ENCODE results near the gene ZNF784. TPM values are rescaled to one million over a fixed set of nuclear protein-coding genes. Genes with fewer than 3 reads are reported as not detected.

The ZNF784 gene, protein sequence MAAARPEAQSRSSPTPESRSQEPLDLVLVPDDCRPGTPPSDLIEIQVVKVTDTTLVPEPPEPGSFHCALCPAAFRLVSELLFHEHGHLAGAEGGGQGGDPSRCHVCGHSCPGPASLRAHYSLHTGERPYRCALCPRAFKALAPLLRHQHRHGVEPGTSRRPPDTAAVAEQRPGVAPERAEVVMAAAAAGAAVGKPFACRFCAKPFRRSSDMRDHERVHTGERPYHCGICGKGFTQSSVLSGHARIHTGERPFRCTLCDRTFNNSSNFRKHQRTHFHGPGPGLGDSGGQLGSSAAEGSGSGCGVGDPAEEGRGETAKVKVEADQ
- 1 to 10 TPM; 3.6 to 3.7 TPM for total RNA-seq

DNA sequence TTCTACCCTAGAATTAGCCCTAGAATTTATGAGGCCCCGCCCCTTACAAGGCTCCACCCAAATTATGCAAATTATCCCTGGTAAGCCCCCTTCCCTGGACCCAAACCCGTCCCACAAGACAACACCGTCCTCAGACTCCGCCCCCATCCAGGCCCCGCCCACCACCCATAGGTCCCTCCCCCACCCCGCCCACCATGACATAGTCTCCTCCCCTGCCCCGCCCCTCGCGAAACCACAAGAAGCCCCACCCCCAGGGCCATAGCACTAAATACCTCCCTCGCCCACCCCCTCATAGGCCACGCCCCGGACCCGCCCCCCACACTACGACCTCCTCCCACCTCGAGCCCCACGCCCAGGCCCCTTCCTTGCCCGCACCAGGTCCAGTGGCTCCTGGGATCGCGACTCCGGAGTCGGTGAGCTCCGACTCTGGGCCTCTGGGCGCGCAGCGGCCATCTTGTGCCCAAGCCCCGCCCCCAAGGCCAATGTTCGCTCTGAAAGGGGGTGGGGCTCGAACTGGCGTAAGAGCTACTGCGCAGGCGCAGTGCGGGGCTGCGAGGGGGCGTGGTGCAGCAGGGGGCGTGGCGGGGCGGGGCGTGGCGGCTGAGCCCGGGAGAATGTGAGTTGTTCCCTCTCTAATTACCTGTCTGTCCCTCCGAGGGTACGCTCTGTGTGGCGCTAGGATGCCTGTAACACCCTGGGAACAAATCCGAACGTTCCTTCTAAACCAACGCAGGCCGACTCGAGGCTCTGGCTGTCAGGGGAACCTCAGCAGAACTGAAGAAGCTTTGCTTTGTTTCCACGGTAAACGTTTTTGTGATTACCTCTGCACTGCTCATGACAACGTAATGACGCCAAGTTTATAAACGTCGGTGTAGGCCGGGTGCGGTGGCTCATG, at the start of gene ZNF784:
TSS of gene ZNF784 (minus strand) at position 458 of the 895 bp plus-strand sequence. CDS start at position 453, 5 bp downstream.
- Mint-ChIP-seq H3K27ac (peak within 1 kb of the TSS; percentile 97), H3K4me3 (peak within 1 kb of the TSS; percentile 82), H3K4me1 (ENCODE audit: low read depth) (peaks cover 51% of the 10 kb centered on the region), H3K36me3 (ENCODE audit: low read depth) (peaks cover 15% of the 10 kb centered on the region), H3K27me3 (peaks cover 6% of the 10 kb centered on the region), H3K9me3 (no peaks in the 10 kb centered on the region)
- ATAC-seq (peak; percentile 79), DNase-seq (peak; percentile 93)
- TF ChIP-seq, protein P1, sequence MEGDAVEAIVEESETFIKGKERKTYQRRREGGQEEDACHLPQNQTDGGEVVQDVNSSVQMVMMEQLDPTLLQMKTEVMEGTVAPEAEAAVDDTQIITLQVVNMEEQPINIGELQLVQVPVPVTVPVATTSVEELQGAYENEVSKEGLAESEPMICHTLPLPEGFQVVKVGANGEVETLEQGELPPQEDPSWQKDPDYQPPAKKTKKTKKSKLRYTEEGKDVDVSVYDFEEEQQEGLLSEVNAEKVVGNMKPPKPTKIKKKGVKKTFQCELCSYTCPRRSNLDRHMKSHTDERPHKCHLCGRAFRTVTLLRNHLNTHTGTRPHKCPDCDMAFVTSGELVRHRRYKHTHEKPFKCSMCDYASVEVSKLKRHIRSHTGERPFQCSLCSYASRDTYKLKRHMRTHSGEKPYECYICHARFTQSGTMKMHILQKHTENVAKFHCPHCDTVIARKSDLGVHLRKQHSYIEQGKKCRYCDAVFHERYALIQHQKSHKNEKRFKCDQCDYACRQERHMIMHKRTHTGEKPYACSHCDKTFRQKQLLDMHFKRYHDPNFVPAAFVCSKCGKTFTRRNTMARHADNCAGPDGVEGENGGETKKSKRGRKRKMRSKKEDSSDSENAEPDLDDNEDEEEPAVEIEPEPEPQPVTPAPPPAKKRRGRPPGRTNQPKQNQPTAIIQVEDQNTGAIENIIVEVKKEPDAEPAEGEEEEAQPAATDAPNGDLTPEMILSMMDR (IDR thresholded peaks at IDR 0.05) = no peak
- CTCF ChIA-PET = interaction anchor here (0.6 to 3.3 kb wide), 8 partner anchors 9 to 121 kb away, joined by 3 to 20 read pairs (median 6); partner anchors contain the start of gene ZNF865
- intact Hi-C loops (cut with micrococcal nuclease) = loop anchor here (5.0 kb wide), 1 partner anchor 107 kb away; no protein-coding TSS in a partner anchor
- POLR2A ChIA-PET = interaction anchor here (0.8 to 2.0 kb wide), 6 partner anchors 14 to 33 kb away, joined by 3 to 8 read pairs (median 6); partner anchors contain the start of genes CCDC106, FIZ1 and ZNF865

DNA sequence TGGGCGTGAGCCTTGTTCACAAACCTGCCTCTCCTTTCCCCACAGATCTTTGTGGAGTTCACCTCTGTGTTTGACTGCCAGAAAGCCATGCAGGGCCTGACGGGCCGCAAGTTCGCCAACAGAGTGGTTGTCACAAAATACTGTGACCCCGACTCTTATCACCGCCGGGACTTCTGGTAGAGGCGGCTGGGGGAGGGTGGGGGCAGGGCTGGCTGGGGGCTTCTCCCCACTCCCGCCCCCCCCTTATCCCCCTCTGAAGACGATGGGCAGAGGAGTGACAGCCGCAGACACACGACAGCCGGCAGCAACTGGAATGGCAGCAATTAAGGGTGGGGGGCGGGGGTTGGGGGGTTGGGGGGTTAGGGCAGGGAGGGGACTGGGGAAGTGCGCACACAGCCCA, 49.5 kb upstream of the ZNF784 start:
- Mint-ChIP-seq H3K36me3 (ENCODE audit: low read depth) (peaks cover 55% of the 10 kb centered on the region), H3K27me3 (no peaks in the 10 kb centered on the region), H3K4me1 (ENCODE audit: low read depth) (peaks cover 49% of the 10 kb centered on the region), H3K27ac (peak overlapping the region; percentile 53), H3K4me3 (no peak overlapping the region), H3K9me3 (no peaks in the 10 kb centered on the region)
- intact Hi-C loops (cut with micrococcal nuclease) = no loop called here
- ATAC-seq (no peak), DNase-seq (no peak)
- ChIA-PET POLR2A (interaction anchor here (2.2 kb wide), 1 partner anchor 17 kb away, joined by 13 read pairs; no protein-coding TSS in a partner anchor), CTCF (interaction anchor here (1.5 kb wide), 1 partner anchor 21 kb away, joined by 6 read pairs; no protein-coding TSS in a partner anchor)
- TF ChIP-seq, protein P1 (IDR thresholded peaks at IDR 0.05) = no peak

DNA sequence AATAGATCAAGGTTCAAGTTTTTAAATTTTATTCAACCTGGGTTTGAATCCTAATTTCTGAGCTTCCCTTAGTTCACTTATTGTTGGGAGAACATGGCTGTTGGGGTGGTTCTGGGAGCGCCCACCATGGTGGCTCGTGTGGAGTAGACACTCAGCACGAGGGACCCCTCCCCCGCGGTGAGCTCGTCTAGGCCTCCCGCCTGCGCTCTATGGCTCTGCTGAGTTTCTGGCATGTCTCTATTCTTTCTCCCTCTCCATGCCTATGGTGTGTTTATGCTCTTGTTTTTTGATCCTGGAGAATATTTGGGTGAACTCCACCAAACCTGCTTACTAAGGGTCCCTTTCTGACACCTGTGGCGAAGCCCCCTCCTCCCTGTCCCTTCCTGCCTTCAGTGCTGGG, 49.1 kb upstream of the ZNF784 start:
- CTCF ChIA-PET = interaction anchor here (0.6 to 2.2 kb wide), 3 partner anchors 17 to 491 kb away, joined by 3 to 8 read pairs (median 6); no protein-coding TSS in a partner anchor
- DNase-seq (no peak), ATAC-seq (no peak)
- no peak overlapping the region for H3K4me3 Mint-ChIP-seq
- no peaks in the 10 kb centered on the region for H3K27me3 Mint-ChIP-seq
- intact Hi-C loops (cut with micrococcal nuclease) = no loop called here
- H3K9me3 Mint-ChIP-seq = no peaks in the 10 kb centered on the region
- peaks cover 45% of the 10 kb centered on the region for H3K4me1 Mint-ChIP-seq (ENCODE audit: low read depth)
- H3K27ac Mint-ChIP-seq = peak overlapping the region; percentile 53
- peaks cover 51% of the 10 kb centered on the region for H3K36me3 Mint-ChIP-seq (ENCODE audit: low read depth)
- TF ChIP-seq, protein P1 (IDR thresholded peaks at IDR 0.05) = no peak
- POLR2A ChIA-PET = interaction anchor here (0.7 to 2.2 kb wide), 3 partner anchors 10 to 16 kb away, joined by 3 to 13 read pairs (median 3); no protein-coding TSS in a partner anchor

DNA sequence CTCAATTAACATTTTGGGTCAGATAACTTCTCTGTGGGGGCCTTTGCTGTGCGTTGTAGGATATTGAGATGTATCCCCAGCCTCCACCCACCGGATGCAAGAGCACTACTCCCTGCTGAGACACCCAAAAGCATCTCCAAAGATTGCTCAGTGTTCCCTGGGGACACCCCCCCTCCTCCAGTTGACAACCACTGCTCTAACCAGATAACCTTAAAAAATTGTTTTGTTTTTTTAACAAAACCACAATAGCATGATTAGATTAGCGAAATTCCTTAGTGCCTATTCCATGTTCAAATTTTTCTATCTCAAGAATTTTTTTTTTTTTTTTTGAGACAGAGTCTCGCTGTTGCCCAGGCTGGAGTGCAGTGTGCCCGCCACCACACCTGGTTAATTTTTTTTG, 48.1 kb upstream of the ZNF784 start:
- TF ChIP-seq, protein P1 (IDR thresholded peaks at IDR 0.05) = no peak
- H3K27me3 Mint-ChIP-seq = no peaks in the 10 kb centered on the region
- ChIA-PET CTCF (interaction anchor here (1.2 to 2.2 kb wide), 4 partner anchors 10 to 31 kb away, joined by 3 to 8 read pairs (median 6); no protein-coding TSS in a partner anchor), POLR2A (interaction anchor here (0.7 to 7.5 kb wide), 3 partner anchors 9 to 26 kb away, joined by 4 to 57 read pairs (median 6); no protein-coding TSS in a partner anchor)
- H3K27ac Mint-ChIP-seq = no peak overlapping the region
- no peaks in the 10 kb centered on the region for H3K9me3 Mint-ChIP-seq
- H3K4me3 Mint-ChIP-seq = no peak overlapping the region
- ATAC-seq (no peak), DNase-seq (no peak)
- intact Hi-C loops (cut with micrococcal nuclease) = no loop called here
- peaks cover 37% of the 10 kb centered on the region for H3K4me1 Mint-ChIP-seq (ENCODE audit: low read depth)
- peaks cover 50% of the 10 kb centered on the region for H3K36me3 Mint-ChIP-seq (ENCODE audit: low read depth)

Data from activated CD8-positive, alpha-beta T cell treated with anti-CD3 and anti-CD28 coated beads for 36 hours (primary cell).